HG02870 (cell line): ENCODE measurements around the gene AHDC1.
"Not testable (repeated sequence)": the region's sequence is repeated elsewhere in the genome, so short reads cannot be mapped to it uniquely, and the experiment has no call there.

Experiments
- ATAC-seq: cut with Tn5 transposase; IDR thresholded peaks from one replicate; pipeline ENCODE4 v1.9.1; 2021; ENCODE audit warnings: mild to moderate bottlenecking, moderate library complexity; ENCODE audit not compliant: unreplicated experiment

The AHDC1 gene

DNA sequence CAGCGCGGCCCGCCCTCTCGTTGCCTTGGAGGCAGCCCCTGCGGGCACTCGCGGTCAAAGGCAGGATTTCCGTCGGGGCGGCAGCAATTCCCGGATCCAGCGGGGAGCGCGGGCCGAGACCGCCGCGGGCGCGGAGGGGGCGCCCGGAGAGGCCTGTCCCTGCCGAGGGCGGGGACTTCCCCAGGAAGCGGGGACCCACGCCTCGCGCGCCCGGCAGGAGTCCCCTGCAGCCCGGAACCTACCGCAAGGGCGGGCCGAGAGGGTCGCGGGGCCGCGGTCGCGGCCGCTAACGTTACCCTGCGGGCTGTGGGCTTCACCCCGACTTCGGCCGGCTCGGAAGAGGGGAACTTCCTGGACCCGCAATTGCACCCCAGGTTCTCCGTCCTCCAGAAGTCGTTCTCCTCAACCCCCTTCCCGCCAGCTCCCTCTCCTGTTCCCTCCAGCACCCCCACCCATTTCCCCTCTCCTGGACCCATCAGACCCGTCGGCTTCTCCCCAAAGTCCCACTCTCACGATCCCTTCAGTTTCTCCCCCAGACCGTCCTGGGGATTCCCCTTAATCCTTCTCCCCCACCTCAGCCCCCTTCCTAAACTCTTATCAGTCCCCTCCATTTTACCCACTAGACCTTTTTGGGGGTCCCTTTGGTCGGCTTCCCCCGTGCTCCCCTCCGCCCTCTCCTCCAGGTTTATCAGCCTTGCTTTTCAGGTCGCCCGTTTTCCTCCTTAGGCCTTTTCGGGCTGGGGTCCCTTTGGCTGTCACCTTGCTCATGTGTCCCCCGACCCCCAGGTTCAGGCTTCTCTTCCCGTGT, 30.4 kb upstream of the AHDC1 start:
- no peak for ATAC-seq

DNA sequence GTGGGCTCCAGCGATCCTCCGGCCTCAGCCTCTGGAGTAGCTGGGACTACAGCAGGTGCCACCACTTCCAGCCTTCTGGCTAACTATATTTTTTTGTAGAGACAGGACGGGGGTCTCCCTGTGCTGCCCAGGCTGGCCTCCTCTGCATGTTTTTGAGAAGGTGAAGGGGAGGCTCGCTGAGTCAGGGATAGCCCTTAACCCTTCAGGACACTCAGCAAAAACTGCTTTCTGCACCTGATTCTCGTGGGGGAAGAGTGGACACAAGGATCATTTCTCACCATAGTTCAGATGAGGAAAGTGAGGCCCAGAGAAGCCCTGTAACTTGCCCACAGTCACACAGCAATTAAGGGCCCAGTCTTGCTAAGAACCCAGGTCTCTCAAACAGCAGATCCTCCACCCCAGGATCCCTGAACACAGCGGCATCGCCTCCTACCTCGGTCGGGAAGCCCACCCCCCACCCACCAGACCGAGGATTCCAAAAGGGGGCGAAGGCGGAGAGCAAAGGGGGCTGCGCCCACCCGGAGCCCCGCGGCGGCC, 29.8 kb upstream of the AHDC1 start:
- no peak for ATAC-seq

DNA sequence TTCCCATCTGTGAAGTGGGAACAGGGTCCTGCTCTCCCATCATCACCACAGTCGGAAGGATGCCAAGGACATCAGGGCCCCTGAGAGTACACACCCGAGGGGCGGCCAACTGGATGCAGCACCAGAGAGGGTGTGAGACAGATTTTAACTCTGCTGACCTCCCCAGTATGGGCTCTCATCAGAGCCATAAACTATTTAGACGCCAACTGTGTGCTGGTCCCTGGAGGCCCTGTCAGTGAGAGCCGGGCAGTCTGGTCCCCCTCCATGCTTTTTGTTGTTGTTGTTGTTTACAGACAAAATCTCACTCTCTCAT, 29.3 kb upstream of the AHDC1 start:
- ATAC-seq: no peak

DNA sequence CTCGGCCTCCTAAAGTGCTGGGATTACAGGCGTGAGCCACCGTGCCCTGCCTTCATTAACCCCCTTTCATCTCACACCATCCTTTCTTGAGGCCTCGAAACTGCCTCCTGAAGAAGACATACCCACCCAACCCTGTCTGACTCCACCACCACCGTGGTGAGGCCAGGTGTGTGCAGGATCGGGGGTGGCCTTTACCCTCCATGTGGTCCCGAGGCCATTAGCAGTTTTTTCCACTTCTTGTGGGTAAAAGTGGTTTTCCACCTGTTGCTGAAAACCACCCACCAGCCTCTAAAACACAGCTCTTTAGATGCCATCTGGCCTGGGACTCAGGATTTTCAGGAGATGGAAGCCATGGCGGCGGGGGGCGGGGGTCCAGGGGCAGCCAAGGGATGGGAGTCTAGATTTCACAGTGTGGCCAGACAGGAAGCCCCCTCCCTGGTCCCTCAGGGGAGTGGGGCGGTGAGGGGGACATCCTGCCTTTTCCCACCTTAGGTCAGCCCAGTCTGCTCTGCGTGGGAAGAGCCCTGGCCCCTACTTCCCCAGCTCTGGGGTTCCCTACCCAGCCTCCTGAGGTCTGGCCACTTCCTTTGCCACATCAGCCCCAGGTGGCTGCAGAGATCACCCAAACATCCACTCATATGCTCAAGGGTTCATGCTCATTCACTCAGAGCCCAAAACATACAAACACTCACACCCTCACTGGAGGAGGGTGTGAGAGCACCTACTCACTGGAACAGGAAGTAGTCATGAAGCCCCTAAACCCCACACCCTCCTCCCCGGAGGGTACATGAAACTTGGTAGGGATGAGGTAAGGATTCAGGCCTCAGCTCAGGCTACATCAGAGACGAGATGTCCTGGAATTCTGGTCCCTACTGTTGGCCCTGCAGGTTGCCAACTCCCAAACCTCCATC, 28.7 kb upstream of the AHDC1 start:
- no peak for ATAC-seq

DNA sequence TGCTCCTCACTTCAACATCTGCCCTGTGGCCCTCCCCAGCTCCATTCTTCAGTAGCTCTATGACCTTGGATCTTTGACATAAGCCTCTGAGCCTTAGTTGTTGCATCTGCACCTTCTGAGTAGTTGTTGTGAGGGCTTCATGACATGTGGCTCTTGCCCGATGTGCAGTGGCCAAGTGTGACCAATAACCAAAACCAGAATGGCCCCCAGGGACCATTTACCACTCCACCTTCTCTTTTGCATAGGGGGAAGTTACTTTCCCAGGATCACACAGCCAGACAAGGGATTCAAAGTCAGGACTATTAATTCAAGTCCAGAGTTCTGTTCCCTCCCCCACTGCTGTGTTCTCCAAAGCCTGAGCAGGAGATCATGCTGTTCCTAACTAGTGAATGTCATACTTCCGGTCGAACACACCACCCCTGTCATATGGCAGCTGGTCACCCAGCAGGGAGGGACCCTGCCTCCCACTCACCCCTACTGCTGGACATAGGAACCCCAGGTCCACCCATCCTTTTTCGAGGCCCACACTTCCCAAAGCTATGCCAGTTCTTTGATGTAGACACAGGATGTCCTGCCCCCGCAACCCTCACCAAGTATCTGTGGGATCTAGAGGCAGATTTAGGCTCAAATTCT, 27.0 kb upstream of the AHDC1 start:
- ATAC-seq: no peak

DNA sequence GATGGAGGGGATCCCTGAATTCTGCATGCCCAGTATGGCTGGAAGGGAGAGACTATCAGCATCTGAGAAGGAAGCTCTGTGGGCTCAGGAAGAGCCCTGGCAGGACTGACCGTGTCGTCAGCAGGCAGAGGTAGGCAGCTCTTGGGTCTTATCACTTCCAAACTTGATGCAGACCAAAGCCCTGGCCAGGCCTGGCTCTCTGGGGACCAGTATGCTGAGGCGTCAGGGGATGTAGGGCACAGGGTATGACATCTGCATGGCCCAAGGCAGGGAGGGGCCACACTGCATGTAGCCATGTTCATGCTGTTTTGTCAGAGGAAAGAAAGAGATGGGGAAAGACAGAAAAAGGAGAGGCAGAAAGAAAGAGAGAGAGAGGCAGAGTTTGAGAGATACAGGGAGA, 24.8 kb upstream of the AHDC1 start:
- no peak for ATAC-seq

DNA sequence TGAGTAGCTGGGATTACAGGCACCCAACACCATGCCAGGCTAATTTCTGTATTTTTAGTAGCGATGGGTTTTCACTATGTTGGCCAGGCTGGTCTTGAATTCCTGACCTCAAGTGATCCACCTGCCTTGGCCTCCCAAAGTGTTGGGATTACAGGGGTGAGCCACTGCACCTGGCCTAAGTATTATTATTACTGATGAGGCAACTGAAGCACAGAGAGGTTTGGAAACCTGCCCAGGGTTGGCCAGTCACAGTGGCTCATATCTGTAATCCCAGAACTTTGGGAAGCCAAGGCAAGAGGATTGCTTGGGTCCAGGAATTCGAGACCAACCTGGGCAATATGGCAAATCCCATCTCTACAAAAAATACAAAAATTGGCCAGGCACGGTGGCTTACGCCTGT, 23.8 kb upstream of the AHDC1 start:
- ATAC-seq: not testable (repeated sequence)

DNA sequence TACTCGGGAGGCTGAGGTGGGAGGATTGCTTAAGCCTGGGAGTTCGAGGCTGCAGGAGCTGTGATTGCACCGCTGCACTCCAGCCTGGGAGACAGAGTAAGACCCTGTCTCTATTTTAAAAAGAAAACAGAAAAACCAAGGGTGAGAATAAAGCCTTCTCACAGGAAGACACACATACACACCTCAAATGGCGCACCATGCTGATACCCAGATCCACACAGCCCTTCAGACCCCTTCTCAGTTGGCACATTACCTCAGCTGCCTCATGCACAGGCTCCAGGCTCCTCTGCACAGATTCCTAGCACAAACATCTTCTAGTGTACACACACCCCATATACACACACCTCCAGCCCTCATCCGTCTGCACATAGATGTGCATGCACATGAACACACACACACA, 23.1 kb upstream of the AHDC1 start:
- no peak for ATAC-seq

DNA sequence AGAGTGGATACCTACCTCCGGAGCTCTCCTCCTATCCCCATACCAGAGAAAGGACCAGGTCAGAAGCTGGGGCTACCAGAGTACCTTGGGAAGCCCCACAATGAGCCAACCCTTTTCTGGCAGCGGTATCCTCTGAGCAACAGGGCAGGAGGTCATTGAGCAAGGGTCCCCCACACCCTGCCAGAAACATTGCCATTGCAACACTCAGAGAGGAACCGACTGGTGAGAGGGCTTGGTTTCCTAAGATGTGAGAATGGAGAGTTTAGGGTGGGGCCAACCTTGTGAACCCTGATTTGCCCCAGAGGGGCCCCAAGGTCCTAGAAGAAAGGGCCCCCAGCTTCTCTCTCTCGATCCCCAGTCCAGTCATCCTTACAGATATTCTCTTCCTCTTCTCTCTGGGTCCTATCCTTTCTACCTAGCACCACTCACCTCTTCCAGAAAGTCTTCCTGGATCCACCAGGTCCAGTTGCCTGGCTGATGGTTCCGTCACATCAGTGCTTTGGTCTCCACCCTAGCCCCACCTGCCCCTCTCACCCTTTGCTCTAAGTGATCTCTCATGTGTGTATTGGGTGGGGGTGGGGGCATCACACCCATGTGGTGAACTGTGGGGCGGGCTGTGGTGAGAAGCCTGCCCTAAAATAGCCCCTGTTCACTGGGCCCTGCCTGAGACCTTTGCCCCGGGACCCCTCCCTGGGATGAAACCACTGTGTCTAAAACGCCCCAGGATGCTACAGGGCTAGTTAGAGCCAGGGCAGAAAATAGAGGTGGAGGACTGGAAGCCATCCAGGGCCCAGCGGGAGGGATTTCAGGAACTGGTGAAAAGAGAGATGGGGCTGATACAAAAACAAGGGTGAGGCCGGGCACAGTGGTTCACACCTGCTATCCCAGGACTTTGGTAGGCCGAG, 22.3 kb upstream of the AHDC1 start:
- ATAC-seq: no peak

DNA sequence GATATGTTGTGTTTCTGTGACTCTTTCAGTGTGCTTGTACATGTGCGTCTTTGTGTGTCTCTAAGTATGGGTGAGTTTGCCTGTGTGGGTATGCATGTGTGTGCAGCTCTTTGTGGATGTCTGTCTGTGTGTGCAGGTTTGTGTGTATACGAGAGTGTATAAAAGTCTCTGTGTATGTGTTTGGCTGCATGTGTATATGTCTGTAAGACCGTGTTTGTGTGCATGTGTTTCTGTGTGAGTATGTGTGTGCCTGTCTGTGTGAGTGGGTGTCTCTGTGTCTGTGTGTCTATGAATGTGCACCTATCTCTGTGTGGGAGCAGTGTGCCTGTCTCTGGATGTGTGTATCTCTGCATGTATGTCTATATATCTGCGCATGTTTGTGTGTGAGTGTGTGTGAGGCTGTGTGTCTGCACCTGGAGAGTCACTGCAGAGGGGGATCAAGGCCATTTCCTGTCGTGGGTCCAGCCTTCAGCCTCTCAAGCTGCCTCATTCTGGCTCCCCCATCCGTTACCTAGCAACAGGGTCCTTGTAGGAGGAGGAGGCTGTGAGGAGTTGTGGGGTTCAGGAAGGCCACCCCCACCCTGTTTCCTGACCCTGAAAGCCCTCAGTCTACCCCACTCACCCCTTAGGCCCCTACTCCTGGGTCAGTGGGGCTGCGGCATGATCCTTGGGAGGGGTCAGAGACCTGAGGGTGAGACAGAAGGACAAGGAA, 20.7 kb upstream of the AHDC1 start:
- no peak for ATAC-seq

DNA sequence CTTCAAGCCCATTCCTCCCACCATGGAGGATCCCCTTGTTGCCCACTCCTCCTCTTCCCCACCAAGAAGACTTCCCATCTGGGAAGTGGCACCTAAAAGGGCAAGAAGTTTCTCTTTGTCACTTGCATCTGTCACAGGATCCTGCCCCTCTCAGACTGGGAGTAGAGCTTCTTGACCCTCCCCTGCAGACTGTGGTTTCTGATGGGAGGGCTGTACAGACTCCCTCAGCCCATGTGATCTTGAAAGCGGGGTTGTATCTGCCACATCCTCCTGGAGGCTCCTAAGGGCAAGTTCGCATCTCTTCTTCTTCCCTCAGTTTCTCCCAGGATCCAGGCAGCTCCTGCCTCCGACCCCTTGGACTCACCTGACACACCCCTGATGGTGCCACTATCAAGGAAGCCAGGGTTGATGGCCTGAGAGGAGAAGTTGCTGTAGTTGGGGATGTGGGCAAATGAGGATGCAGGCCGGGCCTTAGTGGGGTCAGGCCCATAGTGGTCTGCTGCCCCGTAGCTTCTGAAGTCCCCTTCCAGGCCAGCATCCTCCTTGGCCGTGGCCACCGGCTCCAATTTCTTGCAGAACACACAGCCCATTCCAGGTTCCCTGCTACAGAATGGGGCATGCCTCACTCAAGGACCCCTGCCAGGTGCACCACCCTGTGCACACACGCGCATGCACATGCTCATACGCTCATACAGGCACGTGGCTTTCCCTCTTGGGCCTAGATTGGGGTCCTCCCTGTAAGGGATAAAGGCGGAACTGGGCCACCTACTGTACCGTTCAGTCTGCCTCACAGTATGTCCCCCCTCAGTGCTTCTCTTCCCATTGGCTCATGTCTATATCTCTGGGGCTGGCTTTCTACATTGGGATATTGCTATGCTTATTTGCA, 19.6 kb upstream of the AHDC1 start:
- no peak for ATAC-seq

DNA sequence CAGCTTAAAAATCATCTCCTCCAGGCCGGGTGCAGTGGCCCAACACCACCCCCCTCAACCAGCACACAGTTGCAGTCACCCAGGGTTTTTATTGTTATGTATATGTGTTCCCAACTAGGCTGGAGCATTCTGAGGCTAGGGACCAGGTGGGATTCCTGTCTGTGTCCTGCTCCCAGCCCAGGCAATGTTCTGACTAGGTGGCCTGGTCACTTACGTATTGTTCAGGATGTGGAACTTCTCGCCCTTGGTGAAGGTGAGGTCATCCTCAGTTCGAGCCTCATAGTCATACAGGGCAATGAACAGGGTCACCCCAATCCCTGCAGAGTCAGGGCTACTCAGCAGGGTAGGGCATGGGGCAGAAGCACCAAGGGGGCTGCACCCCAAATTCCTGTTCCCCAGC, 18.9 kb upstream of the AHDC1 start:
- ATAC-seq: no peak

DNA sequence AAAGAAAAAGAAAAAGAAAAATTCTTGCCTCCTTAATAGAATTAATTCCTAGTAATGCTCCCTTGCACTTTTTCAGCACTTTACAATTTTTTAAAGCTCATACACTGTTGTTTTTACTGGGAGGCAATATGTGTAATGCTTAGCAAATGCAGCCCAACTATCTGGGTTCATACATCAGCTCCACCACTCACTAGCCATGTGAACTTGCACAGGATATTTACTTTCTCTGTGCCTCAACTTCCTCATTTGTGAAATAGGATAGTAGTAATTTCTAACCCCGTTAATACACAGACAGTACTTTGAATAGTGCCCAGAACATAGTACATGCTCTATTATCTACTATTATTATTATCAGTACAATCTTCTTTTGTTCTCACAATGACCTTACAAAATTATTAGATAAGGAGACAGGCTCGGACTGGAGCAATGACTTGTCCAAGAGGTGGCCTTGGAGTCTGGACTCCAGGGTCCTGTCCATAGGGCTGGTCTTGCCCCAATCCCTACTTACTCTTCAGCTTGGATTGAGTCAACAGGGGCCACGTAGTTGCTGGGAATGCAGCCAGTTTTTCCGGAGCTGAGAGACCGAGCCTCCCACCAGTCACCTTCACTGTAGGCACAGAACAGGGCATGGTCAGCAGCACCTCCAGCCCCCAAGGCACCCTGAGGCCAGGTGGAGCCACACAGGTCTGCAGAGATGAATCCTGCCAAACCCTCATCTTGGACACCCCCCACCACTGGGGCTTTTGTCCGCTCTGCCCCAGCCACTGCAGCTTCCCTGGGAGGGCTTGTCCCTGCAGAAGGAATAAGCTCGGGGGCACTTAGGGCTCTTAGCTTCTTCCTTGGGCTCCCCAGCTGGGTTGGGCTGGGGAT, 17.3 kb upstream of the AHDC1 start:
- ATAC-seq: no peak

DNA sequence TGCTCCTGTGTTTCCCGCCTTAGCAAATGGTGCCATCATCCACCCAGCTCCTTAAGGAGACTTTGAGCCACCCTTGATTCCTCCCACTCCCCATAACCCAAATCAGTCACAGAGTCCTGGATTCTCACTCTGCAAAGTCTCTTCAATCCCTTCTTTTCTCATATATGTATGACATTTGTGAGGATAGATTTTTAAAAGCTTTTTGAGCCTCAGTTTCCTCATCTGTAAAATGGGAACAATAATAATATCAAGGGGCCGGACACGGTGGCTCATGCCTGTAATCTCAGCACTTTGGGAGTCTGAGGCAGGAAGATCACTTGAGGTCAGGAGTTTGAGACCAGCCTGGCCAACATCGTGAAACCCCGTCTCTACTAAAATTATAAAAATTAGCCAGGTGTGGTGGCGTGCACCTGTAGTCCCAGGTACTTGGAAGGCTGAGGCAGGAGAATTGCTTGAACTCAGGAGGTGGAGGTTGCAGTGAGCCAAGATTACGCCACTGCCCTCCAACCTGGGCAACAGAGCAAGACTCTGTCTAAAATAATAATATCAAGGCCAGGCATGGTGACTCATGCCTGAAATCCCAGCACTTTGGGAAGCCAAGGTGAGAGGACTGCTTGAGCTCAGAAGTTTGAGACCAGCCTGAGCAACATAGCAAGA, 16.0 kb upstream of the AHDC1 start:
- ATAC-seq: not testable (repeated sequence)

DNA sequence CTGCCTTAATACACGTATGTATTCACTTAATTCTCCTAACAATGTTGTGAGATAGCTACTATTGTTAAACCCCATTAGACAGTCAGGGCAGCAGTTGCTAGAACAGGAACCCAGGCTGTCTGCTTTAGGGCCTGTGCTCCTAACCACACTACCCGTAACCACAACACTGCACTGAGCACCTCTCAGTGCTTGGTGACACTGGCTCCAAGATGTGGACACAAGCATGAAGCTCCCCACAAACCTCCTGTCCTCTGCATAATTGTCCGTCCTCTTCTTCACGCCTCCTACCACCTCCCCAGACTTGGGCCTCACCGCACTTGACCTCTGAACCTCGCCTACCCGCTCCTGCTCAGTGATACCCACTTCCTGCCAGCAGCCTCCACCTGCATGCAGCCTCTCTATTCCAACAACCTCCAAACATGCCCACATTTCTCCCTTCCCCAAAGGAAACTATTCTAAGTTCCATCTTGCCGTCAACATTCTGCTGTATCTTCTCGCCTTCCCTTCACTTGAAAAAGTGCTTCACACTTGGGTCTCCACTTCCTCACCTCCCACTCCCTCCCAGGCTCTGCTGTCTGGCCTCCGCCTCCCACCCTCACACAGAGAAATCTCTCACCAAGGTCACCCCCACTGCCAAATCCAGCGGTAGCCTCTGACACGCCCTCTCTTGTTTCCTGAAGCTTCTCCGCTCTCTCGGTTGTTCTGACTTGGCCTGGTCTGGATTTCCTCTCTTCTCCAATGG, 14.6 kb upstream of the AHDC1 start:
- ATAC-seq: no peak

DNA sequence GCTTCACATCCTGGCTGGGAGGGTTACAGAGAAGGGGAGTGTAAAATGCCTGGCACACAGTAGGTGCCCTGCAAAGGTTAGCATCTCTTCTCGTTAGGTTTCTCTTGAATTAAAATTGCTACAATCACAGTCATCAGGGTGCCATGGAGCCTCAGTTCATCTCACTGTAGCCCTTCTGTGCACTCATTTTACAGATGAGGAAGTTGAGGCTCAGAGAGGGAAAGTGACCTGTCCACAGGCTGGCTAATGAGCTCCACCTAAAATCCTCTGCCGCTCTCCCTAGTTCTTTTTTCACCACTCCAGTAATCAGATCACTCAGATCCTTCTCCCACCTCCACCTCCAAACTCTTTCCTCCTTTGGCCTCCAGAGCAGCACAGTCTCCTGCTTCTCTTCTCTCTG, 13.5 kb upstream of the AHDC1 start:
- ATAC-seq: no peak

DNA sequence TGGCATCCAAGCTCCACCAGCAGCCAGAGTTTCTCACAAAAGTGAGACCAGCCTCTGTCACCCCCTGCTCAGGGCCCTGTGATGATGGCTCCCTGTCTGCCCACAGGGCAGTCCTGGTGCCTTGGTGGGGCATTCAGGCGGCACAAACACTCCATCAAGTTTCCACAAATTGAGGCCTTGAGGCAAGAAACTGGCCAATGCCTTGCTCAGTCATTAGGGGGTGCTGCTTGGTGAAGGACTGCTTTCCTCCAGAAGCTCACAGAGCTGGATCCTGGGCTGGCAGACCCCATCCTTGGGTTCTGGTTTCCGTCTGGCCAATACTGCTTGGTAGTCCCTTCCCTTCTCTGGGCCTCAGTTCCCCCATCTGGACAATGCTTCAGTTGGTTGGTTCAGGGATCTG, 12.5 kb upstream of the AHDC1 start:
- no peak for ATAC-seq
